NCI-H1436 (cell line): ENCODE data around the gene KRTCAP3.
"Not testable (repeated sequence)": the region's sequence is repeated elsewhere in the genome, so short reads cannot be mapped to it uniquely, and the experiment has no call there.

Experiments used
- DNase-seq: peaks from one replicate; lab custom pipeline; 2025; lab: John Stamatoyannopoulos, UW

The KRTCAP3 gene, protein sequence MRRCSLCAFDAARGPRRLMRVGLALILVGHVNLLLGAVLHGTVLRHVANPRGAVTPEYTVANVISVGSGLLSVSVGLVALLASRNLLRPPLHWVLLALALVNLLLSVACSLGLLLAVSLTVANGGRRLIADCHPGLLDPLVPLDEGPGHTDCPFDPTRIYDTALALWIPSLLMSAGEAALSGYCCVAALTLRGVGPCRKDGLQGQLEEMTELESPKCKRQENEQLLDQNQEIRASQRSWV

DNA sequence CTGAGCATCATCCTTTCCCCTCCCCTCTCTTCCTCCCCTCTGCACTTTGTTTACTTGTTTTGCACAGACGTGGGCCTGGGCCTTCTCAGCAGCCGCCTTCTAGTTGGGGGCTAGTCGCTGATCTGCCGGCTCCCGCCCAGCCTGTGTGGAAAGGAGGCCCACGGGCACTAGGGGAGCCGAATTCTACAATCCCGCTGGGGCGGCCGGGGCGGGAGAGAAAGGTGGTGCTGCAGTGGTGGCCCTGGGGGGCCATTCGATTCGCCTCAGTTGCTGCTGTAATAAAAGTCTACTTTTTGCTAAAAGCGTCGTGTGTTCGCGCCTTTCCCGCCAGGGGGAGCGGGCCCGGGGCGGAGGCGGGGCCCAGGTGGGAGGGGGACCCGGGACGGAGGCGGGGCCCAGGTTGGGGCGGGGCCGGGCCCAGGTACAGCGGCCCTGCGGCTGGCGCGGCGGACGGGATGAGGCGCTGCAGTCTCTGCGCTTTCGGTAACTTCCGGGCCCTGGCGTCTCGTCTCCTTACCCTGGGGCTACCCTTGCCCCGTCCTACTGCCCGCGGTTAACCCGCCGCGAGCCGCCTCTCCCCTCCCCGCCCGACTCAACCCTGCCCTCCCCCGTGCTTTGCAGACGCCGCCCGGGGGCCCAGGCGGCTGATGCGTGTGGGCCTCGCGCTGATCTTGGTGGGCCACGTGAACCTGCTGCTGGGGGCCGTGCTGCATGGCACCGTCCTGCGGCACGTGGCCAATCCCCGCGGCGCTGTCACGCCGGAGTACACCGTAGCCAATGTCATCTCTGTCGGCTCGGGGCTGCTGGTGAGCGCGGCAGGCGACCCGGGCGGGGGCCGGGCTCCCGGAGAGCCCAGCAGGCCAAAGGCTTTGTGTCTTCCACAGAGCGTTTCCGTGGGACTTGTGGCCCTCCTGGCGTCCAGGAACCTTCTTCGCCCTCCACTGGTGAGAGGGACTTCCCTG lies at the start of gene KRTCAP3:
Gene KRTCAP3 (plus strand): TSS at position 424 of the 962 bp plus-strand sequence. CDS start 32 bp downstream, at position 456.
- peak; percentile 75 for DNase-seq

DNA sequence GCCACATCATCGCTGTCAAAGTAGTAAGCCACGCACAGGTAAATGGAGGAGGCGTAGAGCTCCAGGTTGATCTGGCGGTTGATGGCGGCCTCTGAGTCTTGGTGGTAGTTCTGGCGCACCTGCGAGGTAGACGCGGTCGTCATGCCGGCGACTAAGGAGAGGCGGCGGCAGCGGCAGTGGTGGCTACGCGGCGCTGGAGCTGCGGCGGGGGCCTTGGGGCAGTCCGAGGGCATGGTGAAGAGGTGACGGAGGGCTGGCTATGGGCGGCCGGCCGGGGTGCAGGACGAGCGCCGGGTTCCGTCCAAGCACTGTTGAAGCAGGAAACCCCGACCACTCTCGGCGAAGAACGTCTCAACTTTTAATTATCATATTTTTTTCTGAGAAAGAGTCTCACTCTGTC lies 49.0 kb upstream of the KRTCAP3 start:
- DNase-seq: no peak

DNA sequence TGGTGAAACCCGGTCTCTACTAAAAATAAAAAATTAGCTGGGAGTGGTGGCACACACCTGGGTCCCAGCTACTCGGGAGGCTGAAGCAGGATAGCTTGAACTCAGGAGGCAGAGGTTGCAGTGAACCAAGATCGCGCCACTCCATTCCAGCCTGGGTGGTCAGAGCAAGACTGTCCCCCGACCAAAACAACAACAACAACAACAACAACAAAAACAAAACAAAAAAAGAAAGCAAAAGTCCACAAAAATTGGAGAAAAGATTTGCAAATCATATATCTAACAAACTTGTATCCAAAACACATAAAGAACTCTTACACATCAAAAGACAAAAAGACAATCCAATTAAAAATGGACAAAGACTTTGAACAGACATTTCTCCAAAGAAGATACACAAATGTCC lies 43.2 kb upstream of the KRTCAP3 start:
- DNase-seq: no peak

DNA sequence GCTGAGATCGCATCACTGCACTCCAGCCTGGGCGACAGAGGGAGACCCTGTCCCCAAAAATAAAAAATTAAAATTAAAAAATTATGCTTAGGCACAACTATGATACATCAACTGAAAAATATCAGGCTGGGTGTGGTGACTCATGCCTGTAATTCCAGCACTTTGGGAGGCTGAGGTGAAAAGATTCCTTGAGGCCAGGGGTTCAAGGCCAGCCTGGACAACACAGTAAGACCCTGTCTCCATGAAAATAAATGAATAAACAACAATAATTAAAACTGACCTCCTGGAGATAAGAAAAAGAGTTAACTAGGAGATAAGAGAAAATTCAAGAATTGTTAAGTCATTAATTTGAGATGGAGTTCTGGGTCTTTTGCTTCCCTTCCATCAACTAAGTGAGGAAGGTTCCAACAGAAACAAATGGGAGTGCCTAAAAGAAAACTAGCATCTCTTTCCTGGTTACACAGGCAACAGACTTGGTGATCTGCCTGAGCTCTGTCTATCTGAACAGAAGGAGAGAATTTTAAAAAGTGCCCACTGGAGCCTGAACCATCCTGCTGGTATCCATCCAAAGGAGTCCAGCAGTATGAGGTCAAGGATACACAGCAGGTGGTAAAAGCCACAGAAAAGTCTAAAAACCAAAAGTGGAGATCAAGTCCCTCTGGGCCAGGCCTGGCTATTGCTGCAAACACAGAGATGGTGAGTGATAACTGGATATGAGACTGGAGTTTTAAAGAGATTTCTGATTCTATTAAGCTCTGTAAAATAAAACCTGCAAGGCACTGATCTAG lies 41.6 kb upstream of the KRTCAP3 start:
- no peak for DNase-seq

DNA sequence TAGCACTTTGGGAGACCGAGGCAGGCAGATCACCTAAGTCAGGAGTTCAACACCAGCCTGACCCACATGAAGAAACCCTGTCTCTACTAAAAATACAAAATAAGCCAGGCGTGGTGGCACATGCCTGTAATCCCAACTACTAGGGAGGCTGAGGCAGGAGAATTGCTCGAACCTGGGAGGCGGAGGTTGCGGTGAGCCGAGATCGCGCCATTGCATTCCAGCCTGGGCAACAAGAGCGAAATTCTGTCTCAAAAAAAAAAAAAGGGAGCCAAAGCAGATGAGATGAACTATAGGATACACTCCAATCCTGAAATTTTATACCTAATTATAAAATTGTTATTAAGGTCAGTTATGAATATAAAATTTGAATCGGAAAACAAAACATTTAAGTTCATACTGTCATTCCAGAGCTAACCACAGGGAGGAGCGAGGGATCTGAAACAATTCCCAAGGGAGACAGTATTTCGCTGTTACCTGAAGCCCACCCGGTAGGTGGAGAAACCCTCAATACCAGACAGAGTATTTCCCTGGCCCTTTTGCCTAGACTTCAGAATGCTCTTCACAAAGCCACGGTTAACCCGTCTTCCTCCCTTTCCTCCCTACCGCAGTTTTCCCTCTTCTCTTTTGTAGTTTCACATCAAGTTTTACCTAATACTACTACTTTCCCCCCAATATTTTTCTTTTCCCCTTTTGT lies 34.2 kb upstream of the KRTCAP3 start:
- peak; percentile 79 for DNase-seq

DNA sequence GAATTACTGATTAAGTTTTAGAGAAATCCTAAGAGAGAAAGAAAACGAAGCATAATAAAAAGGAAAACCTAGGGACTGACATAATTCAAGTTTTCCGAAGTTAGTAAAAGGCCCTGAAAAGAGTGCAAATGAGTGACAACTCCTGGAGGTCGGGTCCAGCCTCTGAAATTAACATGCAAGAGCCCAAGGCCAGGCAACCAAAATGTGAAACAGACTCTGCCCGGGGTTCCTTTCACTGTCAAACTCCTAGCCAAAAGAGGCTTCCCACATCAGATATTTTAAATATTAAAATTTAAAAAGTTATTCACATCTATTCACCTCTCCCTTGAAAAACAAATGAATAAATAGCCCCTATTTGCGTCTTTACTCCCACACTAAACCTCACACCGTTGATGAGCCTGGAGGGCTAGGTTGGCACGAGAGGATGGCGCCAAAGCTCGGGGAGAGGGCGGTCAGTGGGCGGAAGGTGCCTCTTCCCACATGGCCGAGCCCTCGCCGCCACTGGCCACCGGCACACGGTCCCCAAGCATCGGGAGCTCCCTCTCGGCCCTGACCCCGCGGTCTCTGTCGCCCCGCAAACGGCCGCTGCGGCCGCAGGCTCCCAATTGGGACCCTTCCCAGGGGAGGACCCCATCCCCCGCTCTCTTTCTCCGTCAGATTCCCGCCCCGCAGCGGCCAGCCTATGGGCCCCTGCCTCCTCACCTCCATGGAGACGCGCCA lies 33.4 kb upstream of the KRTCAP3 start:
- DNase-seq: no peak

DNA sequence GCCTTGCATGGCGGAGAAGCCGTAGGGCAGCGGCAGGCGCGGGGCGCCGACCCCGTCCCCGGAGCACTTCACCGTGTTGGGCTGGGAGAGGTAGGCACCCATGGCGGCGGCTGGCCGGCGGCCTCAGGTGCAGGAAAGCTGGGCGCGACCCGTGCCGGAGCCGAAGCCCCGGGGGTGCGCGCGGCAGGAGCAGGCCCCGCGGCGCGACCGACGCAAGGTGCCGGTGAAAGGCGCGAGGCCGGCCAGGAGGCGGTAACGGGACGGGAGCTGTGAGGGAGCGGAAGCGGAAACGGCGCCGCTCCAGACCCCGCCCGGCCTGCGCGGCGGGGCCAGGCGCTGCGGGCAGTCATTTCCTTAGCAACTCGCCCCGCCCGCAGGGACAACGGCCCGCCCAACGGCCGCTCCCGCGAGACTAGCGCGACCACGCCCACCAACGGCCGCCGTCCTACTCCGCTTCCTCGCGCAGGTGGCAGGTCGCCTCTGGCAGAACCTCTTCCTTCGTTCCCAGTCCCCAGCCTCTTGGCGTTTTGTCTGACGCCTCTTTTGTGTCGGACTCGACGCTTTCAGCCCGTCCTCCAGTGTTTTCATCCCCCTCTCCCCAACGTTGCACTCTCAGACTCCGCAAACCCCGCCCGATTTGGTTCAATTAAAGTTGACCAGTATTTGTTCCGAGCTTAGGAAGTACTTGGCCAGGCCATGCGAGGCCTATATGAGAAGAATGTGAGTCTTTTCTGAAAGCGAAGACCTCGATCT lies 32.7 kb upstream of the KRTCAP3 start, which contains the start of gene PPM1G:
Gene PPM1G (minus strand): TSS at position 271 of the 753 bp plus-strand sequence. CDS start 169 bp downstream, at position 102.
- peak; percentile 92 for DNase-seq

DNA sequence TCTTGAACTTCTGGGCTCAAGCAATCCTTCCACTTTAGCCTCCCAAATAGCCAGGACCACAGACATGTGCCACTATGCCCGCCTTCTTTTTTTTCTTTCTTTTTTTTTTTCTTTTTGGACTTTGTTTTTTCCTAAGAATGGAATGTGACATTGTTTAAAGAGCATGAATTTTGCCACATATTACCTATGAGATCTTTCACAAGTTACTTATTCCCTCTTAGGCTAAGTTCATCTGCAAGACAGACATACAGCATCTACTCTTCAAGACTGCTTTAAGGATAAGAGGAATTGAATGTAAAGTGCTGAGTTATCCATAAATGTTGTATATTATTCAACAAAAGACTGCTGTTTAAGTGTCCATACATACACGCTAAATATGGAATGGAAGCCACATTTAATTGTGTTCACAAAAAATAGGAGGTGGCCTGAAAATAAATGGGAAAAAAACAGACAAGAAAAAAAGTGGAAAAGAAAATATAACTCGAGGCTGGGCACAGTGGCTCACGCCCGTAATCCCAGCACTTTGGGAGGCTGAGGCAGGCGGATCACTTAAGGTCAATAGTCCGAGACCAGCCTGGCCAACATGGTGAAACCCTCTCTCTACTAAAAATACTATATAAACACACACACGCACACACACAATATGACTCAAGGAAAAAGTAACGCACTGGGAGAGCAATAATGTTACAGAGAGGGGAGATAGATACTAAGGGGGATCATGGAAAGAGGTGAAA lies 29.6 kb upstream of the KRTCAP3 start:
- no peak for DNase-seq

DNA sequence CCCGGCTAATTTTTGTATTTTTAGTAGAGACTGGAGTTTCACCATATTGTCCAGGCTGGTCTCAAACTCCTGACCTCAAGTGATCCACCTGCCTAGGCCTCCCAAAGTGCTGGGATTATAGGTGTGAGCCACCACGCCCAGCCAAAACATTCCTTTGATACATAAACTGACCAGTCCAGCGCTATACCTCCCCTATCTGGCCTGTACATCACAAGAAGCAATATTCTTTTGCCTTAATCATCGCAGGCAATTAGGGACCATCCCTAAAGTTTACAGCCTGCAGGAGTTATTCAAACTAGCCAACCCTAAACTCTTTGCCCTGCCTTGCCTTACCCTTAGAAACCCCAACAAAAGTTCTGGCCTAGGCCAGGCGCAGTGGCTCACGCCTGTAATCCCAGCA lies 26.0 kb upstream of the KRTCAP3 start:
- DNase-seq: no peak

DNA sequence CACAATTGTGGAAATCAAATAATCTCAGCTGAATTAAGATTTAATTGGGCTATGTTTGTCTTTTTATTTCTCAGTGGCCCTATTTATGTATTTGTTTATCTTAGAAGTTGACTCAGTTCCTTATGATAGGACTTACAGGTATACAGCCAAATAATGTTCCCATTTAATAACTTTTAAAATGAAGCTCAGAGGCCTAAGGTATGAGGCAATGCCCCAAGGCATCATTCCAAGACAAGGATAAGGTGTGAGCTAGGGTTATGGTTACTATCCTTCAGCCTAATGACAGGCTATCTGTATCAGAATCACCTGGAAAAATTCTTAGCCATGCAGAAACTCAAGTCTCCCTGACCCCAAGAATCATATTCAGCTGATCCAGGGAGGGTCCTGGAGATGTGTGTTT lies 21.2 kb upstream of the KRTCAP3 start:
- no peak for DNase-seq

DNA sequence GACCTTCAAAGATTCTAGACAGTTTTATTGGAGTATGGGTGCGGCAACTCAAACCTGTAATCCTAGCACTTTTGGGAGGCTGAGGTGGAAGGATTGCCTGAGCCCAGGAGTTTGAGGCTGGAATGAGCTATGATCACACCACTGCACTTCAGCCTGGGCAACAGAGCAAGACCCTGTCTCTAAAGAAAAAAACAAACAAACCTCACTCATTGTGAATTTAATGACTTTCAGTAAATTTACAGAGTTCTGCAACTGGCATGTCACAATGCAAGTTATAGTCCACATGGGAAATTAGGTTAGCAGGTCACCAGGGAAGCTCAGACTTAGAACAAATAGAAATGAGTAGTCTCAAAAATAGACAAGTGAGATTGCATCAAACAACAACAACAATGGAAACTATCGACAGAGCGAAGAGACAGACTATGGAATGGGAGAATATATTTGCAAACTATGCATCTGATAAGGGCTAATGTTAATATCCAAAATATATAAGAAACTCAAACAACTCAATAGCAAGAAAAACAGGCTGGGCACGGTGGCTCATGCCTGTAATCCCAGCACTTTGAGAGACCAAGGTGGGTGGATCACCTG lies 20.4 kb upstream of the KRTCAP3 start:
- DNase-seq: no peak

DNA sequence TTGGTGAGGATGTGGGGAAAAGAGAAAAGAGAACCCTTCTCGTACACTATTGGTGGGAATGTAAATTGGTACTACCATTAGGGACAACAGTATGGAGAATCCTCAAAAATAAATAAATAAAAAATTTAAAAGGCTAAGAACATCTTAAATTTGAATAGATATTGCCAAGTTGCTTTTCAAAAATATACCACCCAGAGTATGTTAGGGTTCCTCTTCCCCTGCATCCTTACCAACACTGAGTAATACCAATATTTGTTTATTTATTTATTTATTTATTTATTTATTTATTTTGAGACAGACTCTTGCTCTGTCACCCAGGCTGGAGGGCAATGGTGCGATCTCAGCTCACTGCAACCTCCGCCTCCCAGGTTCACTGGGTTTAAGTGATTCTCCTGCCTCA lies 19.2 kb upstream of the KRTCAP3 start:
- DNase-seq: no peak

DNA sequence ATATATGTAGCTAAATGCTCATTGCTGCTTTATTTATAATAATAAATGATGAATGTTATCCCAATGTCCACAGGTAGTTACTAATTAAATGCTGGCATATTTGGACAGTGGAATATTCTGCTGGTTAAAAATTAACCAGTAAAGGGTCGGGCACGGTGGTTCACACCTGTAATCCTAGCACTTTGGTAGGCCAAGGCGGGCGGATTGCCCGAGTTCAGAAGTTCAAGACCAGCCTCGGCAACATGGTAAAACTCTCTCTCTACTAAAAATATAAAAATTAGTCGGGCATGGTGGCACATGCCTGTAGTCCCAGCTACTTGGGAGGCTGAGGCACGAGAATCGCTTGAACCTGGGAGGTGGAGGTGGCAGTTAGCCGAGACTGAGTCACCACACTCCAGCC lies 17.1 kb upstream of the KRTCAP3 start:
- not testable (repeated sequence) for DNase-seq

DNA sequence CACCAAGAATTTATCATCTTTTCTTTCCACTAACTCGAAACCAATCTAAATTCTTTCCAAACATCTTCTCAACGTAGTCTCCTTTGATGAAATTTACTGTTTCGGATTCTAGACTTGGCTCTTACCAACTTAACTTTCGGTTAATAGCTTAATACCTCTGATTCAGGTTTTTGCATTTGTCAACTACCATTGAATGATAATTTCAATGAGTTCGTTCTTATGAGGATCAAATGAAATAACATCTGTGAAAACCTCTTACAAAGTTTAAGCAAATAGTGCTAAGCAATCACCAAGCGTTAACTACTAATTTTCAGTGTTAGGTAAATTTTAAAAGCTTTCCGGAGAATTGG lies 14.3 kb upstream of the KRTCAP3 start:
- no peak for DNase-seq

DNA sequence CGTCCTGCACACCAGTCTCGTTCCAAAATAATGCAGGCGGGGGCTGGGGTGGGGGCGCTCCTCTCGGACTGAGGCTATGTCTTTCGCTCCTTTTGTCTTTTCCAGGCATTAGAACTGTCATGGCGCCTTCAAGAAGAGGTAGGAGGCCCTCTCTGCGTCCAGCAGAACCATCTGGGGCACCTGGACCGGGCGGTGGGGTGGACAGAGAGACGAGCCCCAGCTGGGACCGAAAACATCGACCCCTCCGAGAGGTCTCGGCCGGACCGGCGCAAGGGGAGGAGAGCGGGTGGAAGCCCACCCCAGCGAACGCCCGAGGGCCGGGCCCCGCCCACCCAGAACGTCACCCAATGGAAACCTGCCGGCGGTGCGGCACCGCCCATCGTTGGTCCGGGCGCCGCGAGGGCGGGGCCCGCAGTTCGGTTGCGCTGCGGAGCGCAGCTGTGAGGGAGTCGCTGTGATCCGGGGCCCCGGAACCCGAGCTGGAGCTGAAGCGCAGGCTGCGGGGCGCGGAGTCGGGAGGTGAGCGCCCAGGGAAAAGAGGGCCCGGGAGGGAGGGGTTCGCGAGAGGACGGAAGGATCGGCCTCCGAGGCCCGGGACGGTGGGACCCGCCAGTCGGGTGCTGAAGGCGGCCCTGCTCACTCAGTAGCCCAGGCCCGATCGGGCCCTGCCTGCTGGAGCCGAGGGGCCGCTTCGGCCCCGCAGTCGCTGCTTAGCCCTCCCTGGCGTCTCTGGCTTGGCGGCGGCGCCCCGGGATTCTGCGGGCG lies 13.8 kb upstream of the KRTCAP3 start, which contains the start of gene NRBP1:
Gene NRBP1 (plus strand): TSS at position 419 of the 765 bp plus-strand sequence. CDS start 4,643 bp downstream, outside the sequence.
- peak; percentile 86 for DNase-seq

DNA sequence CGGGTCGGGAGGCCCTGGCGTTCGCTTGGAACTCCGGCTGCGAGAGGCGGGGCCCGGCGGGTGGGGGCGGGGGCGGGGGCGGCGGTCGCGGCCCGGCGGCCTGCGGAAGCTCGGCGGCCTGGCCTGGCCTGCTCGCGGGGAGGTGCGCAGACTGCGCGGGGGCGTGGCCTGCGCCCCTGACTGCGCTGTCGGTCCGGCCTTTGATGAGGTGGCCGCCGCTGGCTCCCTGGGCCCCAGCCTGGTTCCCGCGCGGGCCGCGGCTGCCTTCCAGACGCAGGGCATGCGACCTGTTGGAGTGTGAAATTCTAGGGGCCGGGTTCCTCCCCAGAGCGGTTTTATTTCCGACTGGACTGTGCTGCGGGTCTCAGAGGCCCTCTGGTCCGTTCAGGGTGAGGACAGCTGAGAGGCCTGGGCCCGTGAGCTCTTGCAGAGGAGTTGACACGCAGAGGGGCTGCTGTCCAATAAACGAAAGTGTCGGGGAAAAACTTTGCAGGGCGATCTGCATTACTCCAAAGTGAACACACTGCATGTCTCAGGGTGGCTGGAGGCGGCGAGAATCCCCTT lies 13.1 kb upstream of the KRTCAP3 start:
- DNase-seq: peak; percentile 51

DNA sequence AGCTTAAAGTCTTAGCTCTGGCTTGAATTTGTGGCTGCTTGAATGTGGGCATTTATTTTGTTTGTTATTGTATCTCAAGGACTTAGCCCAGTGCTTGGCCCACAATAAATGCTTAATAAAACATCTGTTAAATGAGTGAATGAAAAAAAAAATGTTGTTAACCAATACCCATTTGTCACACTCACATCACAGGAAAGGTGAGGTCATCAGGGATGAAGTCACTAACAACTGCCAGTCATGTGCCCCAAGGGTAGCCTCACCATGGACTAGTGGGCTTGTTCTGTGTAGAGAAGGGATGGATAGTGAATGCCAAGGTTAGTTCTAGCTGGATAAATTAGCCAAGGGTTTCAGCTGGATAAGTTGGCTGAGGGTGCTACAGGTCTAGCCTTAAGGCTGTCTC lies 10.8 kb upstream of the KRTCAP3 start:
- no peak for DNase-seq

DNA sequence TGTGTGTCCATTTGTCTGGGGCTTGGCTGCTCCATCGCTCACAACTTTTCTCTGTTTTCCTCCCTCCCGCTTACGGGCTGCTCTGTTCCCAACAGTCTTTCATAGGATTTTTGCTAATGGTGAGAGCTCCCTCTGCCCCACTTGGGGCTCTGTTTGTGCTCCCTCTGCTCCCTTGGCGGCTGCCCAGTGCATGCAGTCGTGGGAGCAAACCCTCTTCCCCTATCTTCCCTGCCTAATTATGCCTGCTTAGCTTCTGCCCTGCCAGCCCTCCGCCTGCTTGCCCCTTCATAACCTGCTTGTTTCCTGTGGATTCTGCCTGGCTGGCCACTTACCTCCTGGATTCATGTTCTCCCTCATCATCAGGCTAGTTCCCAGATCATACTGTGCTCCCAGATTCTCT lies 6.6 kb upstream of the KRTCAP3 start:
- no peak for DNase-seq
